ENCODE data around the gene WNT10A. TPM values are rescaled to one million over a fixed set of nuclear protein-coding genes. Genes with fewer than 3 reads are reported as not detected.

WNT10A gene
- total RNA-seq, 2 donors from 2014 or later, result 1.0 to 49.8 TPM

- H3K36me3 Mint-ChIP-seq (ENCODE audit: low read depth), result no peaks in the 10 kb centered on the region
- peaks cover 54% of the 10 kb centered on the region for H3K27me3 Mint-ChIP-seq
- no peaks in the 10 kb centered on the region for H3K4me1 Mint-ChIP-seq
- peak; percentile 78 for ATAC-seq (replicated peaks)
- no peaks in the 10 kb centered on the region for H3K9me3 Mint-ChIP-seq
- H3K4me3 Mint-ChIP-seq, result no peak overlapping the region
- H3K27ac Mint-ChIP-seq, result no peak overlapping the region
These were observed 27.6 kb upstream of the WNT10A start for GRCh38 chr2:218852911-218853667.

- no peak overlapping the region for H3K4me3 Mint-ChIP-seq
- H3K4me1 Mint-ChIP-seq, result no peaks in the 10 kb centered on the region
- no peaks in the 10 kb centered on the region for H3K9me3 Mint-ChIP-seq
- H3K27ac Mint-ChIP-seq, result no peak overlapping the region
- no peak for ATAC-seq (replicated peaks)
- H3K36me3 Mint-ChIP-seq (ENCODE audit: low read depth), result no peaks in the 10 kb centered on the region
- peaks cover 60% of the 10 kb centered on the region for H3K27me3 Mint-ChIP-seq
These were observed 26.9 kb upstream of the WNT10A start for GRCh38 chr2:218853766-218854165.

- H3K9me3 Mint-ChIP-seq, result no peaks in the 10 kb centered on the region
- H3K27ac Mint-ChIP-seq, result no peak overlapping the region
- H3K36me3 Mint-ChIP-seq (ENCODE audit: low read depth), result no peaks in the 10 kb centered on the region
- no peaks in the 10 kb centered on the region for H3K4me1 Mint-ChIP-seq
- no peak for ATAC-seq (replicated peaks)
- no peak overlapping the region for H3K4me3 Mint-ChIP-seq
- H3K27me3 Mint-ChIP-seq, result peaks cover 65% of the 10 kb centered on the region
These were observed 25.8 kb upstream of the WNT10A start for GRCh38 chr2:218854860-218855259.

GRCh38 chr2:218855305-218856166 lies 25.1 kb upstream of the WNT10A start:
- Mint-ChIP-seq H3K27ac (no peak overlapping the region), H3K27me3 (peaks cover 71% of the 10 kb centered on the region), H3K9me3 (no peaks in the 10 kb centered on the region), H3K4me3 (no peak overlapping the region), H3K36me3 (ENCODE audit: low read depth) (no peaks in the 10 kb centered on the region), H3K4me1 (no peaks in the 10 kb centered on the region)
- no peak for ATAC-seq (replicated peaks)

- H3K27me3 Mint-ChIP-seq, result peaks cover 72% of the 10 kb centered on the region
- H3K27ac Mint-ChIP-seq, result no peak overlapping the region
- no peaks in the 10 kb centered on the region for H3K9me3 Mint-ChIP-seq
- H3K4me3 Mint-ChIP-seq, result no peak overlapping the region
- no peak for ATAC-seq (replicated peaks)
- no peaks in the 10 kb centered on the region for H3K36me3 Mint-ChIP-seq (ENCODE audit: low read depth)
- H3K4me1 Mint-ChIP-seq, result no peaks in the 10 kb centered on the region
These were observed 24.3 kb upstream of the WNT10A start for GRCh38 chr2:218856167-218856895.

GRCh38 chr2:218856896-218857243 lies 23.8 kb upstream of the WNT10A start:
- no peak for ATAC-seq (replicated peaks)
- Mint-ChIP-seq H3K9me3 (no peaks in the 10 kb centered on the region), H3K27me3 (peaks cover 77% of the 10 kb centered on the region), H3K36me3 (ENCODE audit: low read depth) (no peaks in the 10 kb centered on the region), H3K4me1 (no peaks in the 10 kb centered on the region), H3K4me3 (no peak overlapping the region), H3K27ac (no peak overlapping the region)

- Mint-ChIP-seq H3K27ac (no peak overlapping the region), H3K4me3 (no peak overlapping the region), H3K4me1 (no peaks in the 10 kb centered on the region), H3K36me3 (ENCODE audit: low read depth) (no peaks in the 10 kb centered on the region), H3K9me3 (no peaks in the 10 kb centered on the region), H3K27me3 (peaks cover 79% of the 10 kb centered on the region)
- ATAC-seq (replicated peaks), result no peak
These were observed 23.1 kb upstream of the WNT10A start for GRCh38 chr2:218857371-218858137.

GRCh38 chr2:218858138-218858445 lies 22.6 kb upstream of the WNT10A start:
- H3K27me3 Mint-ChIP-seq, result peaks cover 81% of the 10 kb centered on the region
- H3K36me3 Mint-ChIP-seq (ENCODE audit: low read depth), result no peaks in the 10 kb centered on the region
- no peaks in the 10 kb centered on the region for H3K9me3 Mint-ChIP-seq
- no peaks in the 10 kb centered on the region for H3K4me1 Mint-ChIP-seq
- no peak for ATAC-seq (replicated peaks)
- no peak overlapping the region for H3K4me3 Mint-ChIP-seq
- no peak overlapping the region for H3K27ac Mint-ChIP-seq

- H3K27me3 Mint-ChIP-seq, result peaks cover 81% of the 10 kb centered on the region
- H3K4me3 Mint-ChIP-seq, result peak overlapping the region; percentile 60
- H3K27ac Mint-ChIP-seq, result no peak overlapping the region
These were observed 21.7 kb upstream of the WNT10A start for GRCh38 chr2:218858671-218859555.

GRCh38 chr2:218859556-218859987 lies 21.1 kb upstream of the WNT10A start, which contains the start of gene WNT6:
Gene WNT6 (plus strand): TSS chr2:218859805. CDS start chr2:218860038, 233 bp downstream.
- no peak within 1 kb of the TSS for H3K27ac Mint-ChIP-seq
- H3K4me3 Mint-ChIP-seq, result peak within 1 kb of the TSS; percentile 60
- H3K36me3 Mint-ChIP-seq (ENCODE audit: low read depth), result no peaks in the 10 kb centered on the region
- H3K27me3 Mint-ChIP-seq, result peaks cover 77% of the 10 kb centered on the region
- no peaks in the 10 kb centered on the region for H3K4me1 Mint-ChIP-seq
- H3K9me3 Mint-ChIP-seq, result no peaks in the 10 kb centered on the region
- peak; percentile 34 for ATAC-seq (replicated peaks)

More at GRCh38 chr2:218858671-218859555, 21.7 kb upstream of the WNT10A start:
- Mint-ChIP-seq H3K4me1 (no peaks in the 10 kb centered on the region), H3K36me3 (ENCODE audit: low read depth) (no peaks in the 10 kb centered on the region), H3K9me3 (no peaks in the 10 kb centered on the region)
- no peak for ATAC-seq (replicated peaks)

- Mint-ChIP-seq H3K4me3 (peak overlapping the region; percentile 54), H3K36me3 (ENCODE audit: low read depth) (no peaks in the 10 kb centered on the region), H3K4me1 (no peaks in the 10 kb centered on the region), H3K27ac (no peak overlapping the region), H3K27me3 (peaks cover 70% of the 10 kb centered on the region), H3K9me3 (no peaks in the 10 kb centered on the region)
- no peak for ATAC-seq (replicated peaks)
These were observed 20.4 kb upstream of the WNT10A start for GRCh38 chr2:218859988-218860831.

GRCh38 chr2:218860950-218861381 lies 19.7 kb upstream of the WNT10A start:
- H3K4me3 Mint-ChIP-seq, result peak overlapping the region; percentile 54
- no peak for ATAC-seq (replicated peaks)
- H3K27me3 Mint-ChIP-seq, result peaks cover 65% of the 10 kb centered on the region
- no peaks in the 10 kb centered on the region for H3K4me1 Mint-ChIP-seq
- no peak overlapping the region for H3K27ac Mint-ChIP-seq
- H3K9me3 Mint-ChIP-seq, result no peaks in the 10 kb centered on the region
- H3K36me3 Mint-ChIP-seq (ENCODE audit: low read depth), result no peaks in the 10 kb centered on the region
